ENCODE results near the gene CNIH2. TPM values are rescaled to one million over a fixed set of nuclear protein-coding genes. Genes with fewer than 3 reads are reported as not detected.

The CNIH2 gene
- total and polyA plus RNA-seq, 2 of the 13 experiments (the other 11 are each of a cell fraction or from before 2014, with no cell fraction given): 0.60 to 0.69 TPM

DNA sequence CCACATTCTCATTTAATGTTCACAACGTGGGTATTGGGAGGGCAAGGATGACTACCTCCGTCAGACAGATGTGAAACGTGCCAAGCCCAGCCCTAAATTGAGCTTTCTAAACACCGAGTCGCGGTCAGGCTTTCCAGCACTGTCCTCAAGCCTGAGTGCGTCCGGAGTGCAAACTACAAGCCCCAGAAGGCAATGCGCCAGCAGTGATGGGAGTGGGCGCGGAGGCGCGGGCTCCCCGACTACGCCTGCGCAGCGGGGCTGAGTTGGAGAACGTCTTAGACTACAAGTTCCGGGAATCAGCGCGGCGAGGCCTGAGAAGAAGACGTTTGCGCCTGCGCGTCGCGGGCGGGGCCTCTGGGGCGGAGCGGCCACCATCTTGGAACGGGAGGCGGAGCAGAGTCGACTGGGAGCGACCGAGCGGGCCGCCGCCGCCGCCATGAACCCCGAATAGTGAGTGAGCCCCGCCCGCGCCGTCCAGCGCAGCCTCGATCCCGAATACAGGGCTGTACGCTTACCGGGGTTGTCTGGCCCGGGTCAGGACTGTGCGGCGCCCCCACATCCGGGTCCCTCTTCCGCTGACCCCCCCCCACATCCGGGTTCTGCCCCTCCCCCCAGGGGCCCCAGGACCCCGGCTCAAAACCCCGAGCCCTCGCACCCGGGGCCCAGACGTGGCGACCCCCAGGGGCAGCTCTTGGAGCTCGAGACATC is 9.6 kb upstream of the CNIH2 start, which contains the start of gene RAB1B (continued):
- TF ChIP-seq, protein P1, sequence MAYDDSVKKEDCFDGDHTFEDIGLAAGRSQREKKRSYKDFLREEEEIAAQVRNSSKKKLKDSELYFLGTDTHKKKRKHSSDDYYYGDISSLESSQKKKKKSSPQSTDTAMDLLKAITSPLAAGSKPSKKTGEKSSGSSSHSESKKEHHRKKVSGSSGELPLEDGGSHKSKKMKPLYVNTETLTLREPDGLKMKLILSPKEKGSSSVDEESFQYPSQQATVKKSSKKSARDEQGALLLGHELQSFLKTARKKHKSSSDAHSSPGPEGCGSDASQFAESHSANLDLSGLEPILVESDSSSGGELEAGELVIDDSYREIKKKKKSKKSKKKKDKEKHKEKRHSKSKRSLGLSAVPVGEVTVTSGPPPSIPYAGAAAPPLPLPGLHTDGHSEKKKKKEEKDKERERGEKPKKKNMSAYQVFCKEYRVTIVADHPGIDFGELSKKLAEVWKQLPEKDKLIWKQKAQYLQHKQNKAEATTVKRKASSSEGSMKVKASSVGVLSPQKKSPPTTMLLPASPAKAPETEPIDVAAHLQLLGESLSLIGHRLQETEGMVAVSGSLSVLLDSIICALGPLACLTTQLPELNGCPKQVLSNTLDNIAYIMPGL (CRISPR knock-in tag; IDR thresholded peaks at IDR 0.05; ENCODE audit: borderline replicate concordance in 1 of 2, low read depth in 1 of 2): no peak; a peak in 1 of 4 replicates
- TF ChIP-seq ZFY (CRISPR knock-in tag; IDR thresholded peaks at IDR 0.05): peak; percentile 52
- TF ChIP-seq ISX (CRISPR knock-in tag; conservative IDR thresholded peaks at IDR 0.05): no peak
- no peak for TF ChIP-seq NCOA5 (CRISPR knock-in tag; IDR thresholded peaks at IDR 0.05)
- TF ChIP-seq, protein P2, sequence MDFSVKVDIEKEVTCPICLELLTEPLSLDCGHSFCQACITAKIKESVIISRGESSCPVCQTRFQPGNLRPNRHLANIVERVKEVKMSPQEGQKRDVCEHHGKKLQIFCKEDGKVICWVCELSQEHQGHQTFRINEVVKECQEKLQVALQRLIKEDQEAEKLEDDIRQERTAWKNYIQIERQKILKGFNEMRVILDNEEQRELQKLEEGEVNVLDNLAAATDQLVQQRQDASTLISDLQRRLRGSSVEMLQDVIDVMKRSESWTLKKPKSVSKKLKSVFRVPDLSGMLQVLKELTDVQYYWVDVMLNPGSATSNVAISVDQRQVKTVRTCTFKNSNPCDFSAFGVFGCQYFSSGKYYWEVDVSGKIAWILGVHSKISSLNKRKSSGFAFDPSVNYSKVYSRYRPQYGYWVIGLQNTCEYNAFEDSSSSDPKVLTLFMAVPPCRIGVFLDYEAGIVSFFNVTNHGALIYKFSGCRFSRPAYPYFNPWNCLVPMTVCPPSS (IDR thresholded peaks at IDR 0.05): no peak
- TF ChIP-seq MTA1 (CRISPR knock-in tag; IDR thresholded peaks at IDR 0.05; ENCODE audit: borderline replicate concordance): no peak
- TF ChIP-seq ESRRA (CRISPR knock-in tag; IDR thresholded peaks at IDR 0.05; ENCODE audit: low read depth): peak; percentile 46; the same call in 1 of the 2 replicates
- no peak for TF ChIP-seq SIN3A (IDR thresholded peaks at IDR 0.05; ENCODE audit: borderline replicate concordance, low read depth, low read length)
- no peak for TF ChIP-seq ZNF781 (CRISPR knock-in tag; IDR thresholded peaks at IDR 0.05; ENCODE audit: borderline replicate concordance, not compliant biosample characterization)
- TF ChIP-seq, protein P3, sequence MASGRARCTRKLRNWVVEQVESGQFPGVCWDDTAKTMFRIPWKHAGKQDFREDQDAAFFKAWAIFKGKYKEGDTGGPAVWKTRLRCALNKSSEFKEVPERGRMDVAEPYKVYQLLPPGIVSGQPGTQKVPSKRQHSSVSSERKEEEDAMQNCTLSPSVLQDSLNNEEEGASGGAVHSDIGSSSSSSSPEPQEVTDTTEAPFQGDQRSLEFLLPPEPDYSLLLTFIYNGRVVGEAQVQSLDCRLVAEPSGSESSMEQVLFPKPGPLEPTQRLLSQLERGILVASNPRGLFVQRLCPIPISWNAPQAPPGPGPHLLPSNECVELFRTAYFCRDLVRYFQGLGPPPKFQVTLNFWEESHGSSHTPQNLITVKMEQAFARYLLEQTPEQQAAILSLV (CRISPR knock-in tag; IDR thresholded peaks at IDR 0.05; ENCODE audit: borderline replicate concordance): no peak; the same call in 1 of the 2 replicates
- TF ChIP-seq, protein P4, sequence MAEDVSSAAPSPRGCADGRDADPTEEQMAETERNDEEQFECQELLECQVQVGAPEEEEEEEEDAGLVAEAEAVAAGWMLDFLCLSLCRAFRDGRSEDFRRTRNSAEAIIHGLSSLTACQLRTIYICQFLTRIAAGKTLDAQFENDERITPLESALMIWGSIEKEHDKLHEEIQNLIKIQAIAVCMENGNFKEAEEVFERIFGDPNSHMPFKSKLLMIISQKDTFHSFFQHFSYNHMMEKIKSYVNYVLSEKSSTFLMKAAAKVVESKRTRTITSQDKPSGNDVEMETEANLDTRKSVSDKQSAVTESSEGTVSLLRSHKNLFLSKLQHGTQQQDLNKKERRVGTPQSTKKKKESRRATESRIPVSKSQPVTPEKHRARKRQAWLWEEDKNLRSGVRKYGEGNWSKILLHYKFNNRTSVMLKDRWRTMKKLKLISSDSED (CRISPR knock-in tag; IDR thresholded peaks at IDR 0.05): no peak
- TF ChIP-seq, protein P5, sequence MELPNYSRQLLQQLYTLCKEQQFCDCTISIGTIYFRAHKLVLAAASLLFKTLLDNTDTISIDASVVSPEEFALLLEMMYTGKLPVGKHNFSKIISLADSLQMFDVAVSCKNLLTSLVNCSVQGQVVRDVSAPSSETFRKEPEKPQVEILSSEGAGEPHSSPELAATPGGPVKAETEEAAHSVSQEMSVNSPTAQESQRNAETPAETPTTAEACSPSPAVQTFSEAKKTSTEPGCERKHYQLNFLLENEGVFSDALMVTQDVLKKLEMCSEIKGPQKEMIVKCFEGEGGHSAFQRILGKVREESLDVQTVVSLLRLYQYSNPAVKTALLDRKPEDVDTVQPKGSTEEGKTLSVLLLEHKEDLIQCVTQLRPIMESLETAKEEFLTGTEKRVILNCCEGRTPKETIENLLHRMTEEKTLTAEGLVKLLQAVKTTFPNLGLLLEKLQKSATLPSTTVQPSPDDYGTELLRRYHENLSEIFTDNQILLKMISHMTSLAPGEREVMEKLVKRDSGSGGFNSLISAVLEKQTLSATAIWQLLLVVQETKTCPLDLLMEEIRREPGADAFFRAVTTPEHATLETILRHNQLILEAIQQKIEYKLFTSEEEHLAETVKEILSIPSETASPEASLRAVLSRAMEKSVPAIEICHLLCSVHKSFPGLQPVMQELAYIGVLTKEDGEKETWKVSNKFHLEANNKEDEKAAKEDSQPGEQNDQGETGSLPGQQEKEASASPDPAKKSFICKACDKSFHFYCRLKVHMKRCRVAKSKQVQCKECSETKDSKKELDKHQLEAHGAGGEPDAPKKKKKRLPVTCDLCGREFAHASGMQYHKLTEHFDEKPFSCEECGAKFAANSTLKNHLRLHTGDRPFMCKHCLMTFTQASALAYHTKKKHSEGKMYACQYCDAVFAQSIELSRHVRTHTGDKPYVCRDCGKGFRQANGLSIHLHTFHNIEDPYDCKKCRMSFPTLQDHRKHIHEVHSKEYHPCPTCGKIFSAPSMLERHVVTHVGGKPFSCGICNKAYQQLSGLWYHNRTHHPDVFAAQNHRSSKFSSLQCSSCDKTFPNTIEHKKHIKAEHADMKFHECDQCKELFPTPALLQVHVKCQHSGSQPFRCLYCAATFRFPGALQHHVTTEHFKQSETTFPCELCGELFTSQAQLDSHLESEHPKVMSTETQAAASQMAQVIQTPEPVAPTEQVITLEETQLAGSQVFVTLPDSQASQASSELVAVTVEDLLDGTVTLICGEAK (IDR thresholded peaks at IDR 0.05): no peak
- TF ChIP-seq, protein P5 (CRISPR knock-in tag; IDR thresholded peaks at IDR 0.05): no peak; the same call in 1 of the 2 replicates
- TF ChIP-seq KMT2B (CRISPR knock-in tag; IDR thresholded peaks at IDR 0.05): no peak

All from HepG2 (cell line).